Osteocyte (in vitro differentiated cells): ENCODE data around the gene ITK. TPM values are rescaled to one million over a fixed set of nuclear protein-coding genes. Genes with fewer than 3 reads are reported as not detected.
A peak's percentile ranks its signal among the peaks of the same experiment; 100 is the strongest.

ENCODE experiments used
- DNase-seq: peaks from one replicate; pipeline ENCODE4 v3.0.0; 2021; ENCODE audit warnings: mixed read lengths; ENCODE audit not compliant: unreplicated experiment; ENCODE audit errors: extremely low spot score
- H3K27ac Mint-ChIP-seq: one replicate; pipeline ENCODE4 v1.8.0; 2021; ENCODE audit warnings: mild to moderate bottlenecking, mixed read lengths; ENCODE audit not compliant: unreplicated experiment
- H3K27me3 Mint-ChIP-seq: one replicate; pipeline ENCODE4 v1.8.0; 2021; ENCODE audit warnings: mixed read lengths; ENCODE audit not compliant: unreplicated experiment
- H3K36me3 Mint-ChIP-seq: one replicate; pipeline ENCODE4 v1.8.0; 2021; ENCODE audit warnings: mixed read lengths; ENCODE audit not compliant: unreplicated experiment
- H3K4me1 Mint-ChIP-seq: one replicate; pipeline ENCODE4 v1.8.0; 2021; ENCODE audit warnings: mixed read lengths; ENCODE audit not compliant: unreplicated experiment
- H3K4me3 Mint-ChIP-seq: one replicate; pipeline ENCODE4 v1.8.0; 2021; ENCODE audit warnings: mild to moderate bottlenecking, moderate library complexity, mixed read lengths; ENCODE audit not compliant: unreplicated experiment
- H3K9me3 Mint-ChIP-seq: one replicate; pipeline ENCODE4 v1.8.0; 2021; ENCODE audit warnings: mixed read lengths; ENCODE audit not compliant: unreplicated experiment
- CTCF ChIP-seq: fragments of 200-600 bp; sonication (generic); IDR thresholded peaks from 2 replicates; pipeline ENCODE4 v1.5.0; 2021; ENCODE audit warnings: antibody characterized with exemption, mild to moderate bottlenecking, moderate library complexity
- total RNA-seq: library from RNA; stranded (reverse); gene quantifications from 2 replicates; pipeline ENCODE4 v1.2.1, GENCODE V29; 2021

The ITK gene
- total RNA-seq, 1 donor from 2014 or later = not detected

- no peak for TF ChIP-seq CTCF
- no peak for DNase-seq
- no peaks in the 10 kb centered on the region for H3K36me3 Mint-ChIP-seq
Observed at GRCh38 chr5:157263496-157264090, 83.0 kb downstream of the ITK start.

GRCh38 chr5:157265714-157266285, 85.2 kb downstream of the ITK start, which contains the start of gene CYFIP2:
TSS of gene CYFIP2 (plus strand) at chr5:157266123. CDS start at chr5:157285362, 19,239 bp downstream.
- DNase-seq = no peak
- no peak within 1 kb of the TSS for H3K27ac Mint-ChIP-seq
- peak within 1 kb of the TSS; percentile 89 for H3K4me3 Mint-ChIP-seq

More at GRCh38 chr5:157263496-157264090, 83.0 kb downstream of the ITK start:
- Mint-ChIP-seq H3K9me3 (no peaks in the 10 kb centered on the region), H3K4me1 (peaks cover 4% of the 10 kb centered on the region), H3K27me3 (peaks cover 35% of the 10 kb centered on the region), H3K27ac (no peak overlapping the region), H3K4me3 (no peak overlapping the region)

GRCh38 chr5:157266286-157267007, 85.8 kb downstream of the ITK start:
- Mint-ChIP-seq H3K36me3 (no peaks in the 10 kb centered on the region), H3K27me3 (peaks cover 14% of the 10 kb centered on the region), H3K9me3 (no peaks in the 10 kb centered on the region), H3K4me3 (peak overlapping the region; percentile 70), H3K4me1 (peaks cover 4% of the 10 kb centered on the region), H3K27ac (no peak overlapping the region)
- peak; percentile 33 for TF ChIP-seq CTCF
- DNase-seq = no peak

More at GRCh38 chr5:157265714-157266285, 85.2 kb downstream of the ITK start, which contains the start of gene CYFIP2:
- Mint-ChIP-seq H3K4me1 (peaks cover 4% of the 10 kb centered on the region), H3K36me3 (no peaks in the 10 kb centered on the region), H3K27me3 (peaks cover 21% of the 10 kb centered on the region), H3K9me3 (no peaks in the 10 kb centered on the region)
- no peak for TF ChIP-seq CTCF

DNA sequence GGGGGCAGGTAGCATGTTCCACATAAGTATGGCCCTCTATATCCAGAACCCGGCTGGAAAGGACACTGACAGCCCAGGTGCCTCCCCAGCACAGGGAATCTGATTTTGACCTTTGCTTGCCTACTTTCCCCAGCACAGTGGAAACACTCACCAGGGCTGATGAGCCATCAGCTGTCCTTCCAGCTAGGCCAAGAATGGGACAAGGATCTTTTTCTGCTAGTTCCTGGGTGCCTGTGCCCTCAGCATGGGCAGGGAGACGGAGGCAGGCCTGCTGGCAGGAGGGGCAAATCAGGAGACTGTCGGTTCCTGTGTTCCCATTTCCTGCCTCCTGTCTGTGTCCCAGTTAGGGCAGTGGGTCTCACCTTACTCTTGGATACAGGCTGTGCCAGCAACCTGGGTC, 86.4 kb downstream of the ITK start:
- peak overlapping the region; percentile 70 for H3K4me3 Mint-ChIP-seq
- DNase-seq = no peak
- no peak overlapping the region for H3K27ac Mint-ChIP-seq
- H3K4me1 Mint-ChIP-seq = peaks cover 4% of the 10 kb centered on the region
- peaks cover 13% of the 10 kb centered on the region for H3K27me3 Mint-ChIP-seq
- H3K9me3 Mint-ChIP-seq = no peaks in the 10 kb centered on the region
- TF ChIP-seq CTCF = no peak
- H3K36me3 Mint-ChIP-seq = no peaks in the 10 kb centered on the region
